ENCODE measurements around the gene TEX264. TPM values are rescaled to one million over a fixed set of nuclear protein-coding genes. Genes with fewer than 3 reads are reported as not detected.
A peak's percentile ranks its signal among the peaks of the same experiment; 100 is the strongest.

TEX264 gene
- total and polyA plus RNA-seq, 8 donors = 18.7 to 73.0 (median 37.3) TPM

- TF ChIP-seq POLR2AphosphoS5 (IDR thresholded peaks at IDR 0.05) = peak; percentile 17 to 61 (median 35)
- TF ChIP-seq EP300 (IDR thresholded peaks at IDR 0.05) = no peak
- no peak for TF ChIP-seq POLR2A (IDR thresholded peaks at IDR 0.05)
- peak in 5 of 7 experiments; percentile 58 to 79 (median 75) for TF ChIP-seq CTCF (IDR thresholded peaks at IDR 0.05)
- H3K4me1 ChIP-seq = peaks cover 18 to 74% (median 46%) of the 10 kb centered on the region in 4 donors
- peaks cover 13 to 80% (median 72%) of the 10 kb centered on the region in 4 donors for H3K36me3 ChIP-seq
- peak; percentile 56 to 91 for DNase-seq
- no peaks in the 10 kb centered on the region for H3K27me3 ChIP-seq
- intact Hi-C loops (cut with DNase I; ENCODE audit: low total_unique reads) = loop anchor here (5.0 kb wide), 1 partner anchor 180 kb away; the partner anchor contains the start of gene DCAF1
- H3K27ac ChIP-seq = peak overlapping the region in 3 of 5 donors; percentile 16 to 50 (median 32)
- no peaks in the 10 kb centered on the region for H3K9me3 ChIP-seq
- 20 to 36% (median 33%) methylated on average over 4 of the region's 4 CpGs for WGBS, 5 donors
- H3K4me3 ChIP-seq = no peak overlapping the region
Measured at GRCh38 chr3:51682079-51682478, 11.0 kb downstream of the TEX264 start.

GRCh38 chr3:51682526-51682925 lies 11.5 kb downstream of the TEX264 start:
- no peak for DNase-seq
- Histone ChIP-seq H3K36me3 (peaks cover 13 to 80% (median 72%) of the 10 kb centered on the region in 4 donors), H3K27me3 (no peaks in the 10 kb centered on the region), H3K27ac (no peak overlapping the region), H3K4me3 (no peak overlapping the region), H3K4me1 (peaks cover 18 to 75% (median 44%) of the 10 kb centered on the region in 4 donors), H3K9me3 (no peaks in the 10 kb centered on the region)
- WGBS, 5 donors = 77 to 87% (median 81%) methylated on average over 7 of the region's 7 CpGs
- TF ChIP-seq POLR2A (IDR thresholded peaks at IDR 0.05) (no peak), CTCF (IDR thresholded peaks at IDR 0.05) (no peak), POLR2AphosphoS5 (IDR thresholded peaks at IDR 0.05) (no peak), EP300 (IDR thresholded peaks at IDR 0.05) (no peak)
- intact Hi-C loops (cut with DNase I; ENCODE audit: low total_unique reads) = loop anchor here (5.0 kb wide), 1 partner anchor 180 kb away; the partner anchor contains the start of gene DCAF1

GRCh38 chr3:51683566-51683965 lies 12.5 kb downstream of the TEX264 start:
- Histone ChIP-seq H3K36me3 (peaks cover 20 to 80% (median 73%) of the 10 kb centered on the region in 4 donors), H3K9me3 (no peaks in the 10 kb centered on the region), H3K4me1 (peaks cover 18 to 69% (median 41%) of the 10 kb centered on the region in 4 donors), H3K4me3 (no peak overlapping the region), H3K27ac (peak overlapping the region in 2 of 5 donors; percentile 37 to 70), H3K27me3 (no peaks in the 10 kb centered on the region)
- no peak for TF ChIP-seq POLR2AphosphoS5 (IDR thresholded peaks at IDR 0.05)
- no peak for TF ChIP-seq CTCF (IDR thresholded peaks at IDR 0.05)
- no peak for TF ChIP-seq EP300 (IDR thresholded peaks at IDR 0.05)
- TF ChIP-seq POLR2A (IDR thresholded peaks at IDR 0.05) = no peak
- DNase-seq = no peak
- 55 to 67% (median 62%) methylated on average over 2 of the region's 2 CpGs for WGBS, 5 donors
- intact Hi-C loops (cut with DNase I; ENCODE audit: low total_unique reads) = loop anchor here (5.0 kb wide), 1 partner anchor 181 kb away; the partner anchor contains the start of gene DCAF1

GRCh38 chr3:51684971-51685751 lies 14.1 kb downstream of the TEX264 start:
- intact Hi-C loops (cut with DNase I; ENCODE audit: low total_unique reads) = loop anchor here (5.0 kb wide), 1 partner anchor 183 kb away; the partner anchor contains the start of gene DCAF1
- TF ChIP-seq POLR2A (IDR thresholded peaks at IDR 0.05) (no peak), POLR2AphosphoS5 (IDR thresholded peaks at IDR 0.05) (peak in 1 of 3 donors; percentile 9)
- Histone ChIP-seq H3K4me1 (peaks cover 18 to 56% (median 41%) of the 10 kb centered on the region in 4 donors), H3K36me3 (peaks cover 20 to 82% (median 77%) of the 10 kb centered on the region in 4 donors), H3K4me3 (no peak overlapping the region), H3K27ac (peak overlapping the region in 4 of 5 donors; percentile 58 to 75 (median 72)), H3K27me3 (no peaks in the 10 kb centered on the region), H3K9me3 (no peaks in the 10 kb centered on the region)
- 27 to 49% (median 36%) methylated on average over 7 of the region's 7 CpGs for WGBS, 5 donors
- no peak for DNase-seq

Measured in stomach (tissue), 9 donors.